Measurements from ENCODE around the gene CHRDL2.

CHRDL2 gene

GRCh38 chr11:74672956-74673692, 58.1 kb downstream of the CHRDL2 start:
- H3K36me3 ChIP-seq (replicated peaks) = no peaks in the 10 kb centered on the region
- no peak for TF ChIP-seq CTCF (IDR thresholded peaks at IDR 0.05; ENCODE audit: low read depth, low read length, missing control alignments)
- H3K4me3 ChIP-seq (ENCODE audit: low read depth, low read length) = no peak overlapping the region
- peak; percentile 99 for DNase-seq
- peak overlapping the region; percentile 99 for H3K27ac ChIP-seq
- in situ Hi-C loops (cut with HindIII; ENCODE audit: low pct_ligation_motif_present, low sequenced_read_pairs) = no loop called here
- no peaks in the 10 kb centered on the region for H3K27me3 ChIP-seq (replicated peaks)

- no peak for DNase-seq
These were observed 58.8 kb downstream of the CHRDL2 start for GRCh38 chr11:74672332-74672955.

GRCh38 chr11:74671520-74672196, 59.6 kb downstream of the CHRDL2 start:
- in situ Hi-C loops (cut with HindIII; ENCODE audit: low pct_ligation_motif_present, low sequenced_read_pairs) = no loop called here
- DNase-seq = peak; percentile 48
- Histone ChIP-seq H3K27ac (peak overlapping the region; percentile 99), H3K4me3 (ENCODE audit: low read depth, low read length) (no peak overlapping the region), H3K36me3 (replicated peaks) (no peaks in the 10 kb centered on the region), H3K27me3 (replicated peaks) (no peaks in the 10 kb centered on the region)
- no peak for TF ChIP-seq CTCF (IDR thresholded peaks at IDR 0.05; ENCODE audit: low read depth, low read length, missing control alignments)

More at GRCh38 chr11:74672332-74672955, 58.8 kb downstream of the CHRDL2 start:
- TF ChIP-seq CTCF (IDR thresholded peaks at IDR 0.05; ENCODE audit: low read depth, low read length, missing control alignments) = no peak
- Histone ChIP-seq H3K27me3 (replicated peaks) (no peaks in the 10 kb centered on the region), H3K27ac (peak overlapping the region; percentile 99), H3K36me3 (replicated peaks) (no peaks in the 10 kb centered on the region), H3K4me3 (ENCODE audit: low read depth, low read length) (no peak overlapping the region)
- in situ Hi-C loops (cut with HindIII; ENCODE audit: low pct_ligation_motif_present, low sequenced_read_pairs) = no loop called here

GRCh38 chr11:74670171-74670570, 61.1 kb downstream of the CHRDL2 start:
- no peak for TF ChIP-seq CTCF (IDR thresholded peaks at IDR 0.05; ENCODE audit: low read depth, low read length, missing control alignments)
- Histone ChIP-seq H3K27me3 (replicated peaks) (no peaks in the 10 kb centered on the region), H3K4me3 (ENCODE audit: low read depth, low read length) (no peak overlapping the region), H3K36me3 (replicated peaks) (no peaks in the 10 kb centered on the region), H3K27ac (no peak overlapping the region)
- in situ Hi-C loops (cut with HindIII; ENCODE audit: low pct_ligation_motif_present, low sequenced_read_pairs) = no loop called here
- DNase-seq = no peak

- Histone ChIP-seq H3K36me3 (replicated peaks) (no peaks in the 10 kb centered on the region), H3K4me3 (ENCODE audit: low read depth, low read length) (no peak overlapping the region), H3K27me3 (replicated peaks) (no peaks in the 10 kb centered on the region), H3K27ac (no peak overlapping the region)
- no peak for TF ChIP-seq CTCF (IDR thresholded peaks at IDR 0.05; ENCODE audit: low read depth, low read length, missing control alignments)
- no peak for DNase-seq
- in situ Hi-C loops (cut with HindIII; ENCODE audit: low pct_ligation_motif_present, low sequenced_read_pairs) = no loop called here
These were observed 61.7 kb downstream of the CHRDL2 start for GRCh38 chr11:74669211-74670160.
